GM21576 (cell line): ENCODE data around the gene DPP4.

Experiments used
- ATAC-seq: cut with Tn5 transposase; IDR thresholded peaks from one replicate; pipeline ENCODE4 v1.9.1; 2021; ENCODE audit warnings: mild to moderate bottlenecking, moderate library complexity; ENCODE audit not compliant: unreplicated experiment

DPP4 gene

GRCh38 chr2:162022290-162022945 lies 51.6 kb downstream of the DPP4 start:
- no peak for ATAC-seq

GRCh38 chr2:162021516-162022058 lies 52.4 kb downstream of the DPP4 start:
- no peak for ATAC-seq

GRCh38 chr2:162018530-162018929 lies 55.5 kb downstream of the DPP4 start:
- ATAC-seq = no peak

GRCh38 chr2:162017233-162017632 lies 56.8 kb downstream of the DPP4 start:
- ATAC-seq = no peak

- ATAC-seq = no peak
Measured at GRCh38 chr2:162016080-162016479, 57.9 kb downstream of the DPP4 start.

- no peak for ATAC-seq
Measured at GRCh38 chr2:162014751-162015150, 59.3 kb downstream of the DPP4 start.

GRCh38 chr2:162013514-162014475 lies 60.2 kb downstream of the DPP4 start:
- ATAC-seq = no peak

- no peak for ATAC-seq
Measured at GRCh38 chr2:162012565-162013058, 61.4 kb downstream of the DPP4 start.

DNA sequence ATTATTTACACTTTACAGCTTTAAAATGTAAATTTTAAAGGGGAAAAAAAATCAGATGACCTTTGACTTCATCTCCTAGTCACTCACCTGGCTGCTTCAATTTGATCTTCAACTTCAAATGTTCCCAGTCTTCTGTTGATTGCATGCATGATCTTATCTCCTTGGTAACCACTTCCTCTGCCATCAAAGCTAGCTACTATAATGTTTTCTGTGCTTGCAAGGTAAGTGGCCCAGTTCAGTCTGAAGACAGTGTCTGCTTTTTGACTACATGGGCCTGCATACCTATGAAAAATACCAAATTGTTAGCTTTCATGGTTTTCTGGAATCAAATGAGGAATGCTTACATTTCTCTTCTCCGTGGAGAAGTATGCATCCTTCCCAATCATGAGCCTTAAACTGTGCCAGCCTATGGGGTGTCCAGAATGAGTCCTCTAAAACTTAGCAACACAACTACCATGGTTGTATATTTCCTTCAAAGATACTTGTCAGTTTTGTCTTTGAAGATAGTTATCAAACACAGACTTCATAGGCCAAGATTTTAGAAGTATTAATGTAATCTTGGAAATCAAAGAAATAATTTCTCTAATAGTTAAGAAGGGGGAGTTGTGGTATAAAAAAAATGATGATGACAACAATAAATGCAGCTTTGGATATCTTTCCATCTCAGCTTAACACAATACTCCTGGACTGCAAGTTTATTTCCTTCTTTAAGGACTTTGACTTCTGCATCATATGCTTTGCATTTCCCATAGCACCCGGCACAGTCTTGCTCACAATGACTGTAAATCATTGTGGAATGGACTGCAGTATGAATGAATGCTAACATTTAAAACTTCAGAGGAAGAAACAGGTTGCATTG lies 62.1 kb downstream of the DPP4 start:
- no peak for ATAC-seq

DNA sequence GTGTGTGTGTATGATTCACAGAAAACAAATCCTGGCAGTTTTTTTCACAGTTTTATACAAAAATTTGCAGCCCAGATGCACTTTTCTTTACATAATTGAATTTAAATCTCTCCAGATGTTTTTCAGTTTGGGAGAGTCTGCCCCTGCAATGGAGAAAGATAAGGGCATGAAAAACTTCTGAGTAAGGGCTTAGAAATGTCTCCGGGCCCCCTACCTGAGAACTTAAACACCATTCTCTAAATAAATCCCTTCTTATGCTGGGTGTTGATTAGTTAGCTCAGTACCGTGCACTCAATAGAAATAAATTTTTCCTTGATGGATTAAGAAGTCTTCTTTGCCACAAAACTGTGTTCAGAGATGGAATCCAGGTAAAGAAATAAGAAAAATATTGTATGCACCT lies 64.5 kb downstream of the DPP4 start:
- no peak for ATAC-seq

DNA sequence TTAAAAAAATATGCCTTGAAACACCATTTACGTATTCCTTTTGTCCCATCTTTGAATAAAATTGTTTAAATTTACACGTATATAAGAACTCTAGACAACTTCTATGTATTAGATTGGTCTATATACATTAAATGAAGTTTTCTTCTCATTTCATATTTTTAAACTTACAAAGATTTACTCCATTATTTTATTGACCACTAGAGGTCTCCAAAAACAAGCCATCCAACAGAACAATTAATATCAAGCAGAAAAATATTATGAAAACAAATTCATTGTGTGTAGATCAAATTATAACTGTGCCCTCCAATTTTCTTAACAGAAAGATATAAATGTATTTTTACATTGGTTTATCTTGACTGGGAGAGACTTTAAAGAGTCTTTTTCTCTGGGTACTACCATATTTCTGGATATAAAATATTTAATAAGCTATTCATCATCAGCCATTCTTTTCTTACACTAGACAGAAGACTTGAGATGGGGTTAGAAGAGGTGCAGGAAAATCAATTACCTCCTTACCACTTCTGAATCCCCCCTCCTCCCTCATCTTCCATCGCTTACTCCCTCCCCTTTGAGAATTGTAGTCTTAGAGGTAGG lies 66.5 kb downstream of the DPP4 start:
- ATAC-seq = no peak

DNA sequence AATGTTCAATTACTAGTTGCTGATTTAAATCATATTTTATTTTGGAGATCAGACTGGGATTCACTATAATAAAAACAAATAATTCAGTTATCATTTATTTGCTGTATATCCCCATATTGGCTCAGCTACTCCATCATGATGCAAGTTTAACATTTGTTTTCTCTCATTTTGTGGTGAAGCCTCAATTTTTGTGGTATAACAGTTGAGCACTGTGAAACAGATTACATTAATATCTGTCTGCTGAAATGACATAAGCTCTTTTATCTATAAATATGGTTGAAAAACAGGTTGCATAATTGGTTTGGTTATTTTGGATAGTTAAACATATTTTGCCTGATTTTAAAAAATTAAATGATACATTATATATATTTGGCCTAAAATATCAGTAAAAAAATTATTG lies 67.7 kb downstream of the DPP4 start:
- no peak for ATAC-seq

DNA sequence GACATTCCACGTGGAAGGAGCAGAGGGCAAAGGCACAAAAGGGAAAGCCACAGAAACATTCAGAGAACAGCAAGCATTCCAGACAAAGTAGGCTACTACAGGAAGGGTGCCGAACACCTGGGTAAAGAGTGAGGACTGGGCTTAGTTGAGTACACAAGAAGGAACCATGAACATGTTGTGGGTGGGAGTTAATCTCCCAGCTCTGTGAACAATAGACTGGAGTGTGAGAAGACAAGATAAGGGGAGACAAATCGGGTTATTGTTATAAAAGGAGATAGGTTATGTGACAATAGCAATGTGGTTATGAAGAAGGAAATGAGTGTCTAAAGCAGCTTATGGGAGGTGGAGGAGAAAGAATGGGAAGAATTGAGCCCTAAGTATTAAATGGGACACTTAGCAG lies 70.0 kb downstream of the DPP4 start:
- no peak for ATAC-seq

DNA sequence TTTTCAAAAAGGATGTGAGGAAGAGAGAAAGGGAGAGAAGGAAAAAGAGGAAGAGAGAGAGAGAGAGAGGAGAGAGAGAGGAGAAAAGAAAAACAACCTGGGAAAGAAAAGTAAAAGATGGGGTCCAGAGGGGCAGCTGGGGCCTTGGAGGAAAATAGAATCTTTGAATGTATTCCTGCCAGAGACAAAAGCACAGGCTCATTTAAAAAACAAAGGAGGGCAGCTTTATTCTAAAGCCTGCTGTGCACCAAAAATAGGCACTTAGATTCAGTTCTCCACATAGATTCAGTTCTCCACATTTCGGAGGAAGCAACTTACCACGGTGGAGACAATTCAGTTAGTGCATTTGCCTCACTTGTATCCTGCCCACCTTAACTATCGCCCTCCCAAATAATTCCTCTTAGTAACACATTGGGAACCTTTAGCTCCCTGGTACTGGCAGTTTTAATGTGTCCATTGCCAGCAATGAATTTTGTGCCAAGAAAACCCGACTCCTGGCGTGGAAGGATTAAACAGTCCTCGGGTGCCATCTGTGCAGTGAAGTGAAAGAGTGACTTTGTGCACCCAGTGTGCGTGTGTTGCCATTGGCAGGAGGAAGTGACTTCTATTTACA lies 71.3 kb downstream of the DPP4 start:
- ATAC-seq = no peak

GRCh38 chr2:162000431-162000830 lies 73.6 kb downstream of the DPP4 start:
- ATAC-seq = no peak

DNA sequence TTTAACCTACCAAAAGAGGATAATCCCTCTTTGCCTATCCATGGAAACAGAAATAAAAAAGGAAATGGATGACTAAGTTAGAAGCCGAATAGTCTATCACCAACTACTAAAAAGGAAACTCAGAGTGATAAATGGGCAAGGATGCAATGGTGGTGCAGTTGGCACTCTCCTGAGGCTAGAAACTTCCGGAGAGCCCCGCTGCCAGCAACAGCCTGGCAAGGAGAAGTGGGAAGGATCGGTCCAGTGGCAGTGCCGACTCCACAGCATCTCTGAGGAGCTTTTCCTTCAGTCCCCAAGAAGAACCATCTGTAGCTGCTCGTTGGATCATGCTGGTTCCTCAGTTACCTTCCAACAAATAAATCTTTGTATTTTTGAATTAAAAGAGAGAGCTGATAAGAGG lies 74.7 kb downstream of the DPP4 start:
- ATAC-seq = no peak

- ATAC-seq = no peak
Measured at GRCh38 chr2:161998857-161999256, 75.2 kb downstream of the DPP4 start.

DNA sequence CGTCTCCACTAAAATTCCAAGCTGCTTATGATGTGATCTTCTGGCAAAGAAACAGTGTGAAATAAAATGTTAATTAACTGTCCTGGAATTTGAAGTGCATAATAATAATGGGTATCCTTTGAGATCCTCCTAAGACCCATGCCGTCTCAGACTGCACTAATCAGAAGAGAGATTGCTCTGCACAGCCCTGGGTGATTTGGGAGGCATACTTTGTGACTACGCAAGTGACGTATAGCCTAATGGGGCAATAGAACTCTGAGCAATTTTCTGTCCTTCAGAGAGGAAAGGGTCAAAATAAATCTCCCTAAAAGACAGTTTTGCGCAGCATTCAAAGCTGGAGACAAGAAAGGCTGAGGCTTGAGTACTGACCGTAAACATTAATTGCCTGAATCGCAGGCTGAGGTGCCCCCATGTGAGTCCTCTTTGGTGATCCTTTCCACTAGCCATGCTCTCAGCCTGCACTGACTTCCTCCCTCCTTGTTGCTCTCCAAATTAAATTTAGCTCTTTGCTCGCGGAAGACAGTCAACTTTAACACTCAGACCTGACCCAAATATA lies 76.0 kb downstream of the DPP4 start:
- no peak for ATAC-seq

DNA sequence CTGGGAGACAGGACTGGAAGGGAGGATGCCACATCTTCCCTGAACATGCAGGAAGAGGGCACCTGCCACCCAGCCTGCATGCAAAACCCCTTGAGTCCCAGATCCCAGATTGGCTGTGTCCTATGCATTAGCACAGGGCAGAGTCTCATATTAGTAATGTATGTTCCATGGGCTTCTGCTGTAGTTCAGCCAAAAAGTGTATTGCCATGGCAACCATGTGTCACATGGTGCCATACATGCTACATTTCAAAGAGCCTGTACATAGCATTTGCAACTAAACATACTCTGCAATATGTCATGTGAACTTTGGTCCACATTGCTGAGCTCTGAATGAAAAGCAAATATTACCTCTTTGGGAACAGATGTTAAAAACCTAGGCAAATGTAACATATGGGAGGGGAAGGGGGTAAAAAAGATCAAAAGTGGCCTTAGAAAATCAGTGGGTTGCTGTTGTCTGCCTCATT lies 78.4 kb downstream of the DPP4 start:
- no peak for ATAC-seq
